Activated CD8-positive, alpha-beta memory T cell treated with anti-CD3 and anti-CD28 coated beads for 1 hour (primary cell): ENCODE data around the gene VPS52.

Experiments
- DNase-seq, 2 donors: peaks; one replicate each; pipeline ENCODE4 v3.0.0-alpha.2; 2020; ENCODE audit warnings: low read depth in 1 of 2; ENCODE audit errors: extremely low read depth in 1 of 2

Gene VPS52

GRCh38 chr6:33213989-33214335 is 57.7 kb downstream of the VPS52 start:
- DNase-seq = no peak

DNA sequence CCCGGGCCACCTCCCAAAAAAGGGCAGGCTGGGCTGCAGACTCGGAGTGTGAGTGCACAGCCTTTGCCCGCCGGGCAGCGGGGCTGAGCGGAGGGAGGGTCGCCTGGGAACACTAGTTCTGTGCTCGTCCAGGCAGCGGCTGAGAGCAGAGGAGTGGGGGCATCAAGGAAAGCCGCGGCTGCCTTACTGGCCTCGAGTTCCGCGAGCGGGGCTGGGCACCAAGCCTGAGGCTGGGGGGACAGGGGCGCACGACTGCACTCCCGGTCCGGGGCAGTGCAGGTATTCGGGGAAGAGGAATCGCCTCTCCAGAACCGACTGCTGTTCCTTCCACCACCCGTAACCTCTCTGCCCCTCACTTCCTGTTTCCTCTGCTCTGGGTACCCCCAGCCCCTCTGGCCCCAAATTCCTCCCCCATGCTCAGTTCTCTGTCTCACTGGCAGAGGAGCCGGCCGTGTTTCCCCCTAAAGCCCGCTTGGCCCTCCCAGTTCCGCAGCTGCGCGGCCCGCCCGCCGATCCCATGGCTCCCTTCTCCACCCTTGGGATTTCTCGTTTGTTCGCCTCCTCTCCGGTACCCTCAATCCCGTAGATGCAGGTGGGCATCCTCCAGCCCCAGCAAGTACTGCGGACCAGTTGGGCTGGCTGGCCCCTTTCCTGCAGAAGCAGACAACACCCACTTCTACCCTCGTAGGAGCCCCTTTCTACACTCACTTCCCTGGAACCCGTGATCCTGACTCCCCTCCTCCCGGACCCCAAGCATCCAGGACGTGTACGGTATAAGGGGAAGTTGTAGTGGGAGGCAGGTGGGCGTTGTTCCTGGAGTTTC is 58.3 kb downstream of the VPS52 start:
- no peak for DNase-seq

DNA sequence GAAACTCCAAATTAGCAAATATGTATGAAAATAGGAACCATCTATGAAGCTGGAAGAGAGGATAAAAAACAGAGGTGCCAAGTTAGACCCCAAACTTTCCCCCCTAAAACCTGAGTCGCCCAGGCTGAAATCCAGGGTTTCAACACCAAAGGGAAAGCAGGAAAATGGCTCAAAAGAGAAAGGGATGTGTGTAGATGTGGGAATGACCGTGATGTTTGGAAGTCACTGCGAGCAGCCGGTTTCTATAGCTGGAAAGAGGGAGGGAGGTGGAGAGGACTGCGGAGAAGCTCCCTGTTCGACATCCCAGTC is 58.9 kb downstream of the VPS52 start:
- DNase-seq = no peak

DNA sequence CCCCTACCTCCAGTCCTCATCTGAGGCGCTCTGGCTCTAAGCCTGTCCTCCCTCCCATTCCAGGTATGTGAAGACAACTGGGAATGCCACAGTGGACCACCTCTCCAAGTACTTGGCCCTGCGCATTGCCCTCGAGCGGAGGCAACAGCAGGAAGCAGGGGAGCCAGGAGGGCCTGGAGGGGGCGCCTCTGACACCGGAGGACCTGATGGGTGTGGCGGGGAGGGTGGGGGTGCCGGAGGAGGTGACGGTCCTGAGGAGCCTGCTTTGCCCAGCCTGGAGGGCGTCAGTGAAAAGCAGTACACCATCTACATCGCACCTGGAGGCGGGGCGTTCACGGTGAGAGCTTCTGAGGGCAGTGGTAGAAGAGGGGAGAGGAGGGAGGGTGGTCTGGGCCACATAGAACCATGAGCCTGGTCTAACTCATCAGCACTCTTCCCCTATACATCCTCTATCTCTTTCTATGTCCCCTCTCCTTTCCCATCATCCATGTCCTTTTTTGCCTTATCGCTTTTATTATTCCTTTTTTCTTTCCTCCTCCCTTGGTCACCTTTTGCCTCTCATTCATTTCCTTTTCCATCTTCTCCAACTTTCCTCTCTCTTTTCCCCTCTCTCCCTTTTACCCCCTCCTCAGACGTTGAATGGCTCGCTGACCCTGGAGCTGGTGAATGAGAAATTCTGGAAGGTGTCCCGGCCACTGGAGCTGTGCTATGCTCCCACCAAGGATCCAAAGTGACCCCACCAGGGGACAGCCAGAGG is 59.8 kb downstream of the VPS52 start:
- DNase-seq = no peak

- no peak for DNase-seq
These were observed 60.5 kb downstream of the VPS52 start for GRCh38 chr6:33211136-33211535.

DNA sequence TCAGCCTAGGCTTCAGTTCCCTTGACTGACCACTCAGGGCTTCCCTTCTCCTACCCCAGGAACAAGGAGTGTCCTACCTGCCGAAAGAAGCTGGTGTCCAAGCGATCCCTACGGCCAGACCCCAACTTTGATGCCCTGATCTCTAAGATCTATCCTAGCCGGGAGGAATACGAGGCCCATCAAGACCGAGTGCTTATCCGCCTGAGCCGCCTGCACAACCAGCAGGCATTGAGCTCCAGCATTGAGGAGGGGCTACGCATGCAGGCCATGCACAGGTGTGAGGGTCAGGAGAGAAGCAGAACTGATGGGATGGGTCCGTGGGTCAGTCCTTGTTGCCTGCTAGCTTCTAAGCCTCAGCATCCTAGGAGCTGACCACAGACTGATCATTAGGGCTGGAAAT is 61.8 kb downstream of the VPS52 start:
- no peak for DNase-seq

DNA sequence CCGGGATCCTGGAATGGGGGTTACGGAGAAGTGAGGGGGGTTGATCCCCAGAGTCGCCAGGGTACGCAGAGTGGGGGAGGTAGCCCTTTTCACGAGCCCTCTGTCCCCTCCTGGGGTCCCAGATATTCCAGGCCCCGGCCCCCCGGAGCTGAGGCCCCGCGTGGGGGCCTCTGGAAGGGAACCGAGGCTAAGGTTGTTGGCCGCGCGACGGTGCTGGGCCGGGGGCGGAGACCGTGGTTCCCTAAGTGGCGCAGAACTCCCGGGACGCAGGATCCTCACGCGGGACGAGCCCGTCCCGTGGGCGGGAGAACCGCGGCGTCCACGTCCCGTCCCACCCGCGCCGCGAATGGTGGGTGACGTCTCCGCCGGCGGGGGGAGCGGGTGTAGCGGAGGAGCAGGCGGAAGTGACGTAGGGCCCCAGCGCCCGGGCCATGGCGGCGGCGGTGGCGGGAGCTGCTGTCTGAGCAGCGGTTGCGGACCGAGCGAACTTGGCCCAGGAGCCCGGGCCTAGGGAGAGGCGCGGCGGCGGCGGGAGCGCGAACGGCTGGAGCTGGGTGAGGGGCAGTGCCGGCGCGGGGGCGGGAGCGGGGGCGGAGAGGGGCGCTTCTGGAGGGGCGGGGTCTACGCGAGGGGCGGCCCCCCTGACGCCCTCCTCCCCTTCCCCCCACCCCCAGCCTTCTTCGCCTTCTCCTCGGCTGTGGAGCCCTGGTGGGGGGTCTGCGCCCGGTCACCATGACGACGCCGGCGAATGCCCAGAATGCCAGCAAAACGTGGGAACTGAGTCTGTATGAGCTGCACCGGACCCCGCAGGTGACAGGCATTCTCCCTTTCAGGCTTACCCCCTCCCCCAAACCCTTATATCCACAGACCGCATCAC is 63.3 kb downstream of the VPS52 start, which contains the start of gene RING1:
Gene RING1 (plus strand): TSS at position 410 of the 877 bp plus-strand sequence. CDS start 323 bp downstream, at position 733.
- DNase-seq = peak; percentile 67 to 85

GRCh38 chr6:33207552-33208090 is 64.1 kb downstream of the VPS52 start:
- DNase-seq = no peak

- DNase-seq = no peak
These were observed 64.7 kb downstream of the VPS52 start for GRCh38 chr6:33206864-33207551.

DNA sequence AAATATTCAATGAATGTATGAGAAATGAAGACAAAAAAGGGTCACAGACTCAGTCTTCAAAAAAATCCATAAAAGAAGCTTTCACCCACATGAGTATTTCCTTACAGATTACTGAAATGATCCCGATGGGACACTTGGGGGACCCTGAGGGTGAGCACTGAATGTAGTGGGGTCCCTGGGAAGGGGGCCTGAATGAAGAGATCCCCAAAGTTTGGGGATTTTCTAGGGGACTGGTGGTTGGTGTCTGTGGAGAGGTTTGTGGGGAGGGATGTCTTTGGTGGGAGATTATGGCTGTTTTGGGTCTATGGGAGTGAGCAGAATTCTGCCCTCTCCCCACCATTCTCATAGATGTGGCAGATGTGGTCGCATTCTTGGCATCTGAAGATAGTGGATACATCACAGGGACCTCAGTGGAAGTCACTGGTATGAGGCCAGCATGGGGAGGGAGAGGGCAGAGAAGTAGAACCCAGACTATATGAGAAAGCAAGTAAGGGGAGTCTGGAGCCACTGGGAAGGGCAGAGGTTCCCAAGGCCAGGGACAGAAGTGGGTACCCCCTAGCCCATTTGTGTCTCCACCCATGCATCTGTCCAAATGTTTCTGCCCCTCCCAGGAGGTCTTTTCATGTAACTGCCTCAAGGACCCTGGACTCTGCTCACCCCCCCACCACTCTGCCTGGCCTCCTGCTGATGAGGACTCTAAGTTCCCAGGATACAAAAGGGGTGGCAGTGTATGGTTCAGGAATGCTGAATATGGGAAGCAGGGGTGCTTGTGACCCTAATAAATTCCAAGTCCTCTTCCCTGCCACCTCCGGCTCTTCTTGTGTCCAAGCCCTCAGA is 65.4 kb downstream of the VPS52 start:
- DNase-seq = no peak

GRCh38 chr6:33205191-33206026 is 66.3 kb downstream of the VPS52 start:
- DNase-seq = no peak

GRCh38 chr6:33204415-33205190 is 67.1 kb downstream of the VPS52 start, which contains the start of gene HSD17B8:
HSD17B8 (plus strand) TSS chr6:33204655; CDS start chr6:33204669, 14 bp downstream.
- DNase-seq = peak; percentile 81 to 89

DNA sequence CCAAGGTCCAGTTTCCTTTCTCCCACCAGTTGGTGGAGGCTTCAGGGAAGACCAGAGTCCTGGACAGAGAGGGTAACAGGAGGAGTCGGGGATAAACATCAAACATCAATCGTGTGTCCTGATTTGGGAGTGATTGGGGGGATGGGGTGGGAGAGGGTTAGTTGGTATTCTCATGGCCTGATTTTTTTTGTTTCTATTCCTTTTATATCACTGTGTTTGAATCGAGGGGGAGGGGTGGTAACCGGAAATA is 67.6 kb downstream of the VPS52 start:
- no peak for DNase-seq

GRCh38 chr6:33203443-33204164 is 68.1 kb downstream of the VPS52 start:
- DNase-seq = no peak

- DNase-seq = no peak
These were observed 68.9 kb downstream of the VPS52 start for GRCh38 chr6:33202799-33203198.

DNA sequence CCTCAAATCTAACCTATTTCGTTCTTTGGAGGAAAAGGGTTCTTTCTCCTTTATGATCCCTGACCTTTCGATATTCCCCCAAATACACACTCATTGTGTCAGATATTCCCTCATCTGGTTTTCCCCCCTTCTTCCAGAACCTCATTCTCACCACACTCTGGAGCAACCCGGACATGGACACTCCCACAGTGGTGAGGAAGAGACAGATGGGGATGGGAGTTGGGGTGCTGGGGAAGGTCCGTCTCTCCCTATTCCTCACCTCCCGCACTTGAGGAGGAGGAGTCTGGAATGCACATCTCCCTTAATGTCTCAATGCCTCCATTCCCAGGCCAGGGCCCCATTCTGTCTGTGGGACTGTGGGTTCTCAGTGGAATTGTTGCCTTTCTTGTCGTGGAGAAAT is 69.7 kb downstream of the VPS52 start:
- DNase-seq = no peak

GRCh38 chr6:33201147-33201545 is 70.5 kb downstream of the VPS52 start:
- no peak for DNase-seq
